Spleen (tissue), 11 donors: Measurements from ENCODE around the gene PXMP4. TPM values are rescaled to one million over a fixed set of nuclear protein-coding genes. Genes with fewer than 3 reads are reported as not detected.

Experiments
- DNase-seq: peaks from one replicate; pipeline ENCODE4 v3.0.0-alpha.2; 2020
- H3K27ac ChIP-seq, 8 donors: fragments of 200-600 bp; sonication (generic) in 7 of 8; 1 replicate in 4 of 8; 2 replicates in 4 of 8; pipeline versions ENCODE4 v1.5.0 to v1.8.0; 2016 to 2021; ENCODE audit warnings: inconsistent platforms in 4 of 8, mild to moderate bottlenecking in 4 of 8, moderate library complexity in 1 of 8
- H3K27me3 ChIP-seq, 7 donors: fragments of 200-600 bp; sonication (generic) in 6 of 7; replicated peaks in 1 of 7; 1 replicate in 4 of 7; 2 replicates in 3 of 7; pipeline versions ENCODE4 v1.5.0 to v1.8.0; 2016 to 2021; ENCODE audit warnings: inconsistent platforms in 3 of 7, mild to moderate bottlenecking in 1 of 7
- H3K36me3 ChIP-seq, 6 donors: fragments of 200-600 bp; sonication (generic) in 5 of 6; 1 replicate in 4 of 6; 2 replicates in 2 of 6; pipeline versions ENCODE4 v1.5.0 to v1.8.0; 2016 to 2021; ENCODE audit warnings: inconsistent platforms in 2 of 6
- H3K4me1 ChIP-seq, 6 donors: fragments of 200-600 bp; sonication (generic) in 5 of 6; 1 replicate in 3 of 6; 2 replicates in 3 of 6; pipeline versions ENCODE4 v1.5.0 to v1.8.0; 2016 to 2021; ENCODE audit warnings: inconsistent platforms in 3 of 6
- H3K4me3 ChIP-seq, 8 donors: fragments of 200-600 bp; sonication (generic) in 7 of 8; 1 replicate in 4 of 8; 2 replicates in 4 of 8; pipeline versions ENCODE4 v1.5.0 to v1.8.0; 2016 to 2021; ENCODE audit warnings: inconsistent platforms in 4 of 8, mild to moderate bottlenecking in 4 of 8, moderate library complexity in 2 of 8
- H3K9me3 ChIP-seq, 8 donors: fragments of 200-600 bp; sonication (generic) in 7 of 8; 1 replicate in 4 of 8; 2 replicates in 4 of 8; pipeline versions ENCODE4 v1.5.0 to v1.8.0; 2016 to 2021; ENCODE audit warnings: inconsistent platforms in 4 of 8
- CTCF ChIP-seq, 11 experiments: fragments of 200-600 bp in 7 of 11; fragments of 450-650 bp in 4 of 11; sonication (generic) in 4 of 11; IDR thresholded peaks in 8 of 11; conservative IDR thresholded peaks in 3 of 11; 1 replicate in 7 of 11; 2 replicates in 4 of 11; pipeline versions ENCODE4 v1.4.0 to v1.8.0; 2016 to 2021; ENCODE audit warnings: antibody characterized with exemption in 11 of 11, inconsistent platforms in 4 of 11, mild to moderate bottlenecking in 1 of 11
- POLR2A ChIP-seq, 3 donors: fragments of 450-650 bp; IDR thresholded peaks; one replicate each; pipeline ENCODE4 v1.5.1; 2017; ENCODE audit warnings: antibody characterized with exemption in 3 of 3, mild to moderate bottlenecking in 1 of 3
- POLR2AphosphoS5 ChIP-seq, 3 donors: sonication (generic); formaldehyde crosslinking; IDR thresholded peaks; one replicate each; pipeline ENCODE4 v1.5.1; 2017; ENCODE audit warnings: antibody characterized with exemption in 3 of 3
- WGBS, 5 donors: extraction: QIAGEN DNeasy Blood & Tissue Kit in 3 of 5; methylation state at CpG; one replicate each; pipeline versions ENCODE4 v1.1.5 to v1.1.7; 2013 to 2018; 5-methylcytosine and 5-hydroxymethylcytosine counted together
- intact Hi-C: fragments of 100-400 bp; cut with DNase I; formaldehyde crosslinking; loops from one replicate; pipeline ENCODE4 v1.15.0; 2023; ENCODE audit warnings: low total_unique reads
- polyA plus RNA-seq, 3 donors: library from polyadenylated mRNA; stranded (reverse); fragments of 200-250 nt; gene quantifications; one replicate each; pipeline ENCODE4 v1.2.1, GENCODE V29; 2013
- total RNA-seq, 7 donors: library from RNA; depleted of rRNA in 3 of 7; stranded (reverse); fragments of >200 nt in 3 of 7; fragmentation: NEBNext Ultra II Directional in 4 of 7; extraction: Animal tissue kit (Norgen Biotek cat#: 25700) in 4 of 7; gene quantifications; one replicate each; pipeline versions ENCODE4 v1.1.0 to v1.2.1, GENCODE V29; 2016 to 2021
- donor health status: healthy with polysubstance abuse.
- donor health status: DM: no; HTN: no; CAD: no; lungs with moderate emphysema.
- donor health status: DM: no; HTN: no; CAD: no.
- donor health status: Bipolar disorder and iron deficiency.
- donor health status: healthy.
- donor health status: DM: no; HTN: no; CAD: no.
- donor health status: DM: yes; HTN: yes; CAD: no.

The PXMP4 gene
- total and polyA plus RNA-seq, 10 donors: 2.1 to 14.4 (median 6.9) TPM

DNA sequence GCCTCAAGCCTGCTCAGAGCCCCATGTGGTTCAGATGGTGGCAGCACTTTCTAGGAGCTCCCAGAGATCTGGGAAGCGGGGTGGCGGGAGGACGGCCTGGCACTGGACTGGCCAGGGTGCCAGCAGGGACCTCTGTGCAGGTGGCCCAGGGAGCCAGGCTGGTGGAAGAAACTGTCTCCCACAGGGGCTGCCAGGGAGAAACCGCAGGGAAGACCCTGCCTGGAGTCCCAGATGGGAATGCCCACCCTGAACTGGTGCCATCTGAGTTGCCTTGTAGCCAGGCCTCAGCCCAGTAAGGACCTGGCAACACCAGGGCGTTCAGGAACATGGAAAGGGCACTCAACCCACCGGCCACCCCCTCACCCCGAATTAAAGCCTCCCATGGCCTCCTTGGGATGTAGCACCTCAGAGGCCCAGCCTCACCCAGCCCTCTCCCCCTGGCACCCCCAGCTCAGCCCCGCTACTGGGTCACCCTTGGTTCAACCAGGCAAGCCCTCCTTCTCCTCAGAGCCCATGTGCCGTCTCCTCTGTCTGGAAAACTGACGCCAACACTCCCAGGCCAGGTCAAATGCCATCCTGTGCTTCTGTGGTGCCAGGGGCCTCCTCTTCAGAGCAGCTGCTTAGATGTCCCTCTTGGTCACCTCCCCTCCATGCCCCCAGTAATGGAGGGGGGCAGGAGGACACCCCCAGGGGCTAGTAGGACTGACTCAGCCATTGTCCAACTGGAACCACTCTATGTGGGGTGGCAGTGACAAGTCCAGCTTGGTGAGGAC is 63.9 kb downstream of the PXMP4 start:
- no peaks in the 10 kb centered on the region for H3K9me3 ChIP-seq
- WGBS, 5 donors: 89 to 95% (median 94%) methylated on average over 9 to 10 of the region's 10 CpGs
- intact Hi-C loops: no loop called here

DNA sequence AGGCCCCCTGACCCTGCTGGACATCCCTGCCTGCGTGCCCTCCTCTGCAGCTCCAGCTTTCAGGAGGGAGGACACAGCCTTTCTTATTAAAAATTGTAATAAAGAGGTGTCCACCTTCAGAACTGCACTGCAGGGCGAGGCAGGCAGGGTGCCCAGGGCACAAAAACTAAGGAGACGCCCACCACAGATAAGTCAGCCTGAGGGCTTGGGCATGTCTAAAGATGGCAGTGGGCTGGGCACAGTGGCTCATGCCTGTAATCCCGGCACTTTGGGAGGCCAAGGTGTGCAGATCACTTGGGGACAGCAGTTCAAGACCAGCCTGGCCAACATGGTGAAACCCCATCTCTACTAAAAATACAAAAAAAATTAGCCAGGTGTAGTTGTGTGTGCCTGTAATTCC is 64.9 kb downstream of the PXMP4 start:
- Histone ChIP-seq H3K4me1 (peaks cover 0 to 15% (median 9%) of the 10 kb centered on the region in 6 donors), H3K27me3 (no peaks in the 10 kb centered on the region), H3K36me3 (peaks cover 0 to 38% (median 8%) of the 10 kb centered on the region in 6 donors), H3K9me3 (no peaks in the 10 kb centered on the region), H3K27ac (no peak overlapping the region), H3K4me3 (no peak overlapping the region)
- TF ChIP-seq POLR2A (IDR thresholded peaks at IDR 0.05) (no peak), POLR2AphosphoS5 (IDR thresholded peaks at IDR 0.05) (no peak), CTCF (IDR thresholded peaks at IDR 0.05 in 8 of 11, conservative IDR thresholded peaks at IDR 0.05 in 3 of 11) (no peak)
- DNase-seq: peak; percentile 34
- 71 to 89% (median 80%) methylated on average over 4 of the region's 4 CpGs for WGBS, 5 donors
- intact Hi-C loops: no loop called here

More for the DNA sequence above, 63.9 kb downstream of the PXMP4 start:
- TF ChIP-seq CTCF (IDR thresholded peaks at IDR 0.05 in 8 of 11, conservative IDR thresholded peaks at IDR 0.05 in 3 of 11) (no peak), POLR2AphosphoS5 (IDR thresholded peaks at IDR 0.05) (no peak), POLR2A (IDR thresholded peaks at IDR 0.05) (no peak)
- Histone ChIP-seq H3K27me3 (no peaks in the 10 kb centered on the region), H3K4me1 (peaks cover 0 to 15% (median 9%) of the 10 kb centered on the region in 6 donors), H3K27ac (no peak overlapping the region), H3K4me3 (no peak overlapping the region), H3K36me3 (peaks cover 0 to 39% (median 8%) of the 10 kb centered on the region in 6 donors)
- DNase-seq: peak; percentile 68

- no peak for TF ChIP-seq CTCF (IDR thresholded peaks at IDR 0.05 in 8 of 11, conservative IDR thresholded peaks at IDR 0.05 in 3 of 11)
- no peak for TF ChIP-seq POLR2A (IDR thresholded peaks at IDR 0.05)
- no peak for TF ChIP-seq POLR2AphosphoS5 (IDR thresholded peaks at IDR 0.05)
- intact Hi-C loops: loop anchor here (5.0 kb wide), 1 partner anchor 197 kb away; no protein-coding TSS in a partner anchor
These were observed 65.4 kb downstream of the PXMP4 start for GRCh38 chr20:33654680-33655161.

More at GRCh38 chr20:33654680-33655161, 65.4 kb downstream of the PXMP4 start:
- Histone ChIP-seq H3K4me1 (peaks cover 0 to 15% (median 9%) of the 10 kb centered on the region in 6 donors), H3K36me3 (peaks cover 0 to 33% (median 6%) of the 10 kb centered on the region in 6 donors), H3K9me3 (no peaks in the 10 kb centered on the region), H3K27ac (no peak overlapping the region), H3K27me3 (no peaks in the 10 kb centered on the region), H3K4me3 (no peak overlapping the region)
- DNase-seq: peak; percentile 59
- 77 to 87% (median 79%) methylated on average over 13 to 14 of the region's 14 CpGs for WGBS, 5 donors
